NCI-H2196 treated with DMSO at 0.1 percent for 48 hours (cell line): ENCODE measurements around the gene NPAS4.
"Not testable (repeated sequence)": the region's sequence is repeated elsewhere in the genome, so short reads cannot be mapped to it uniquely, and the experiment has no call there.

Experiments used
- DNase-seq: peaks from one replicate; lab custom pipeline; 2025; ENCODE audit not compliant: unreplicated experiment; lab: John Stamatoyannopoulos, UW

The NPAS4 gene

DNA sequence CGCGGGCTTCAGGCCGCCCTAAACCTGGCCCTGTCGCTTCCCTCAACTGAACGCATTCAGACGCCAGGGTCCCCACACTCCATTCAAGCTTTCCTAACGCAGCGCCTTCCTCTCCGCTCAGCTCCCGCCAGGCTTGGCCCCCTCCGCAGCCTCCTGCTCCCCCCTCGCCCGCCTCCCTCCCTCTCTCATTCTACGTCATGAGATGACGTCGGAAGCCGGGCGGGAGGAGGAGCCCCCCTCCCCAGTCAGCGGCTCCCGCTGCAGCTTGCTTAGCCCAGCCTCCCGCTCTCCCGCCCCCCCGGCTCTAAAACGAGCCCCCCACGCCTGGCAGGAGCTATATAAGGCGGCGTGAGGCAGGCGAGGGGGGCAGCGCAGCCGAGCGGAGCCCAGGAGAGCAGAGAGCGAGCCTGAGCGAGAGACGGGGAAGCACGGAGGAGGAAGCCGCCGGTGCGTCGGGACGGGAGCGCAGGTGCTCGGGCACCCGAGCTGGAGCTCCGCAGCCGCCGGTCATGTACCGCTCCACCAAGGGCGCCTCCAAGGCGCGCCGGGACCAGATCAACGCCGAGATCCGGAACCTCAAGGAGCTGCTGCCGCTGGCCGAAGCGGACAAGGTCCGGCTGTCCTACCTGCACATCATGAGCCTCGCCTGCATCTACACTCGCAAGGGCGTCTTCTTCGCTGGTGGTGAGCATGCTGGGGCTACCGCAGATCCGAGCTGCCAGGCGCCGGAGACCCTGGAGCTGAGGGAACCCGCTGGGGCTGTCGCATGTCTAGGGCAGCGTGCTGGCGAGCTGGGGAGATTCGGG, at the start of gene NPAS4:
Gene NPAS4 (plus strand): TSS at position 365 of the 806 bp plus-strand sequence. CDS start 145 bp downstream, at position 510.
- DNase-seq: no peak

DNA sequence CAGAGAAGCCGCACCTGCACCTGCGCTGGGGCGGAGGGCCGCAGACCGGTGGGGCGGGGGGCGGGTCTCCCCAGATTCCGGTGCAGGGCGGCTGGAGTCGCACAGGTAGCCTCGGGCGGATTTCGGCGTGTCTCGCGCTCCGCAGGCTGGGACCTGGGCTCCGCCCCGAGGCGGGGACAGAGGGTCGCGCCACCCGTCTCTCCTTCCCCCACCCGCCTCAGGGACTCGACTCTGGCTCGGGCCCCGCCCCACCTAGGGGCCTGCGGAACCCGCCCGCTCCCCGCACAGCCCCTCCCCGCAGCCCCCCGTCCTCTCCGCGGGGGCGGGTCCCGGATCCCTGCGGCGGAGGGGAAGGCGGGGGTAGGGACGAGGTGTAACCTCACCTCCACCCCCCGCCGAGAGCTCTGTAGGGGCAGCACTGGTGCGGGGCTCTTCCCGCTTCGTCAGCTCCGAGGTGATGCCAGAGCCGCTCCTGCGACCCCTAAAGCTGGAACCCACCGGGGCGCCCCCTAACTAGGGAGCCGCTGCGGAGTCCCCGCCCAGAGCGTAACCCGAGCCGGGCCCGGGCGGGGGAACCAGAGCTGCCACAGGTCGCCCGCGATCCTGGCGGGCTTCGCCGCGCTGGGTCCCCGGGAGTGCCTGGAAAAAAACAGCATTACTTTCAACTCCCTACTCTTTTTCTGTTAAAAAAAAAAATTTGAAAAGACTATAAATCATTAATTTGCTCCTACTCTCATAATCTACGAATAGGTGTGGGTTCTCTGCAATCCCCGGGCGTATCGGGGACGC, 49.0 kb upstream of the NPAS4 start, which contains the start of gene SLC29A2:
Gene SLC29A2 (minus strand): TSS at position 134 of the 789 bp plus-strand sequence. CDS start 169 bp downstream, outside the sequence.
- DNase-seq: peak; percentile 80

DNA sequence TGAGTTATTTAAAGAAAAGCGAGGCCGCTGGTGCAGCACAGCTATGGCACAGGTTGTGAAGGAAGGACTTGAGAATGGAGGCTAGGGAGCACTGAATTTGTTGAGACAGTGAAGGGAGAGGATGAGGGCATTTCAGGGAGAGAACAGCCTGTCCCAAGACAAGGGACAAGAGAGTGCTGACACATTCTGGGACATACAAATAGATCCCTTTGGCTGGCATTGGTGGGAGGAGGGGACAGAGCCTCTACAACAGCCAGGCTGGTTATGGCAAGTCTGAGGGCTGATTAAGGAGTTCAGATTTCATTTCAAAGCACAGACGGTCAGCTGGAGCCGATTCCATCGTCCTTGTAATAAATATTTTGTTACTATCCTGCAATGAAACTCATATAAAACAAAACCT, 47.6 kb upstream of the NPAS4 start:
- peak; percentile 27 for DNase-seq

DNA sequence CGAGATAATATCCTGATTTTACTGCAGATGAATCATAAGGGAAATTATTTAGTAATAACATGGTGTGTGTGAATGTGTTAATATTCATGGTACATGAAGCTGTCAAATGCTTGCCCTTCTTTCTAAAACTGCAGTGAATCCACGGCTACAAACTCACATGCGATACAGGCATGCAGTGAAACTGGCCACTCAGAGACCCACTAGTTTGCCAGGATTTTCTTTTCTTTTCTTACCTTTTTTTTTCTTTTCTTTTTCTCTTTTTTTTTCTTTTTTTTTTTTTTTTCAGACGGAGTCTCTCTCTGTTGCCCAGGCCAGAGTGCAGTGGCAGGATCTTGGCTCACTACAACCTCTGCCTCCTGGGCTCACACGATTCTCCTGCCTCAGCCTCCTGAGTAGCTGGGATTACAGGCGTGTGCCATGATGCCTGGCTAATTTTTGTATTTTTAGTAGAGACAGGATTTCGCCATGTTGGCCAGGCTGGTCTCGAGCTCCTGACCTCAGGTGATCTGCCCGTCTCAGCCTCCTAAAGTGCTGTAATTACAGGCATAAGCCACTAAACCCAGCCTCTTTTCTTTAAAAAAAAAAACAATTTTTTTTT, 47.0 kb upstream of the NPAS4 start:
- not testable (repeated sequence) for DNase-seq

DNA sequence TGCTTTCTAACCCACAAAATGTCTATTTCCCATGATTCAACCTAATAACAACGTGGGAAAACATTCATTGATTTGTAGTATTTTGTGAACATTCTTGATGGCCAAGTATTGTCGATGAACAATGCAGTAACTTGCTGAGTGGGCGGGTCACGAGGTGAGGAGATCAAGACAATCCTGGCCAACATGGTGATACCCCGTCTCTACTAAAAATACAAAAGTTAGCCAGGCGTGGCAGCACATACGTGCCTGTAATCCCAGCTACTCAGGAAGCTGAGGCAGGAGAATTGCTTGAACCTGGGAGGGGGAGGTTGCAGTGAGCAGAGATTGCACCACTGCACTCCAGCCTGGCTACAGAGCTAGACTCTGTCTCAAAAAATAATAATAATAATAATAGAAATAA, 40.6 kb upstream of the NPAS4 start:
- DNase-seq: not testable (repeated sequence)

DNA sequence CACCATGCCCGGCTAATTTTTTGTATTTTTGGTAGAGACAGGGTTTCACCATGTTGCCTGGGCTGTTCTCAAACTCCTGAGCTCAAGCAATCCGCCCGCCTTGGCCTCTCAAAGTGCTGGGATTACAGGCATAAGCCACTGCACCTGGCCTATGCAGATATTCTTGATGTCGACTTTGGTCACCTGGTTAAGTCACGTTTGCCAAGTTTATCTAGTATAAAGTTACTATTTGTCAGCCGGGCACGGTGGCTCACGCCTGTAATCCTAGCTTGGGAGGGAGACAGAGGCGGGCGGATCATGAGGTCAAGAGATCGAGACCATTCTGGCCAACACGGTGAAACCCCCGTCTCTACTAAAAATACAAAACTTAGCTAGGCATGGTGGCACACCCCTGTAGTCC, 36.5 kb upstream of the NPAS4 start:
- peak; percentile 32 for DNase-seq

DNA sequence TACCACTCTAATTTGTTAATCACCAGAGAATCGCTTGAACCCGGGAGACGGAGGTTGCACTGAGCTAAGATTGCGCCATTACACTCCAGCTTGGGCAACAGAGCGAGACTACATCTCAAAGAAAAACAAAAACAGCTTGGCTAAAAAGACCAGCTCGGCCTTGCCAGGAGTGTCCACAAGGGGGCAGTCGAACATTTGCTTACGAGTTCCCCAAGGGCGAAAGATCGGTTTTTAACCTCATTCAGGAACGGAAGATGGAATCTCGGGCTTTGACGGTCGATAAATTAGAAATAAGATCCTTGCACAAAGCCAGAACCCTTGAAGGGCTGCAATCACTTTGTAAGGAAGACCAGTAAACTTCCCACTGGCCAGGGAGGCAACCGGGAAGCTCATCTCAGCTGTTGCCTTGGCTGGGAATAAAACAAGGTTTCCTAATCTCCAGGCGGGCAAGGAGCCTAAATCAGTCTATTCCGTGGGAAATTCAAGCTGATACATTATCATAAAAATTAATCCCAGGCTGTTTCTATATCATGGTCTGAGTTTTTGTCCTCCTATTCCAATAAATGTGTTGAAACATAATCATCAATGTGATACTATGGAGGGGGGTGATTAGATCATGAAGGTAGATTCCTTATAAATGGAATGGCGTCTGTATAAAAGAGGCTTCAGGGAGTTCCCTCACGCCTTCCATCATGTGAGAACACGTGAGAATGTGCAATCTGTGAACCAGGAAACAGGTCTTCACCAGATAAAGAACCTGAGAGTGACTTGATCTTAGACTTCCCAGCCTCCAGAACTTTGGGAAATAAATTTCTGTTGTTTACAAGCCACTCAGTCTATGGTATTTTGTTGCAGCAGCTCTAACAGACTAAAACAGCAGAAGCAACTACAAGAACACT, 34.4 kb upstream of the NPAS4 start:
- peak; percentile 61 for DNase-seq

DNA sequence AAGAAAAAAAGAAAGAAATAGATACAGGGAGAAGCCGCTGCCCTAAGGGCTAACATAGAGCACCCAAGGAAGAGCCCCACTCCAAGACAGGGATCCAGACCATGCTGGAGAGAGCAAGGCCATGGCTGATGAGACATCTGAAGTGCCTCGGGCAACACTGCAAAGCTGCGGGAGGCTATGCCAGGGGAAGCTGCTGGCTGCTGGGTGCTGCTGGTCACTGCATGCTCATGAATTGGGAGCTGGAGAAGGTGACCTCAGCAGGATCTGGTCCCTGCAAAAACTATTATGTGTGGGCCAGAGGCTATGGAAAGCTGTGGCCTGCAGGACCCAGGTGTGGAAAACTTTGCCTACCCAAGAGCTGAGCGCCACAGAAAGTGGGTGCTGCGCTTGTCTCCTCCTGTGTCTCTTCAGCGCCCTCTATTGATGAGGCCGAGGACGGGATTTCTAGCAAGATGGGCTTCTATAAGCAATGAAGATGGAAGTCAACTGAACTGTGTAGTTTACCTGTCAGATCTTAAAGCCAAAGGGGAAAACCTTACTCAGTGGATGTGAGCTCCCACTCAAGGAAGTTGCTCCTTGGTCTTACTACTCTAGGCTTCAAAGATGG, 32.0 kb upstream of the NPAS4 start:
- peak; percentile 46 for DNase-seq

DNA sequence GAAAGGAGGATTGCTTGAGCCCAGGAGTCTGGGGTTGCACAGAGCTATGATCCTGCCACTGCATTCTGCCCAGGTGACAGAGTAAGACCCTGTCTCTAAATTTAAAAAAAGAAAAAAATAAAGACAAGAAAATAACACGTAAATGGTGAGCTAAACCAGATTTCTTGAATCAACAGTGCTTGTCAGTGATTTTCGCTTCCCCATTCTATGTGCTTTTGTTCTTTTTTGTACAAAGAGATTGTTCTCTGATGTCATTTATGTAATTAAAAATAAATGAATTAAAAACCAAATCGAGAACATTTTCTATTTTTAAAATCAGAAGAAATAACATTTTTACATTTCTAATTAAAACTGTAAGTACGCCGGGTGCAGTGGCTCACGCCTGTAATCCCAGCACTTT, 29.5 kb upstream of the NPAS4 start:
- no peak for DNase-seq

DNA sequence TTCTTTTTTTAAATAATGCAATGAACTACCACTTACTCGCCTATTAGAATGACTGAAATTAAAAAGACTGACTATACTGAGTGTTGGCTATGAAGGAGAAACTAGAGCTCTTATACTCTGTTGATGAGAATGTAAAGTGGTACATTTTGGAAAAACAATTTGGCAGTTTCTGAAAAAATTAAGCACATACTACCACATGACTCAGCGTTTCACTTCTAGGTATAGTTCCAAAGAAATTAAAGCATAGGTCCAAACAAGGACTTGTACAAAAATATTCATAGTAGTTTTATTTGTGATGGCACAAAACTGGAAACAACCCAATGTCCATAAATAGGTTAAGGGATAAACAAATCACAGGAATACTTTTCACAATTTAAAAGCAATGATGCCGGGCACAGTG, 26.9 kb upstream of the NPAS4 start:
- no peak for DNase-seq

DNA sequence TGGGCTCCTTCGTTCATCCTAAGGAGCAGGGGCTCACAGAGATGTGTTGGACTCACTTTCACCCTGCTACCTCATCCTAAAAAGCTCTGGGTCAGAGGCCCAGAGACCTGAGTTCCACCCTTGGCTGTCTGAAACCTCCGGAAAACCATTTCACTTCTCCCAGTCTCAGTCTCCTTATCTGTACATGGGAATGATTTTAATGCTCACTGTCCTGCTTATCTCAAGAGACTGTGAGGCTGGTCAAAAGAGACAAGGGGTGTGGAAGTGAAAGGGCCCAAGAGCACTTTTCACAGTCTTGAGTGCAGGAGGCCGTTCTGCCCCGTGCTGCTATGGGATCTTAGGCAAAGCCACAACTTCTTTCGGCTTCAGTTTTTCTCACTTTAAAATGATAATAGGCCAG, 13.2 kb upstream of the NPAS4 start:
- DNase-seq: no peak

DNA sequence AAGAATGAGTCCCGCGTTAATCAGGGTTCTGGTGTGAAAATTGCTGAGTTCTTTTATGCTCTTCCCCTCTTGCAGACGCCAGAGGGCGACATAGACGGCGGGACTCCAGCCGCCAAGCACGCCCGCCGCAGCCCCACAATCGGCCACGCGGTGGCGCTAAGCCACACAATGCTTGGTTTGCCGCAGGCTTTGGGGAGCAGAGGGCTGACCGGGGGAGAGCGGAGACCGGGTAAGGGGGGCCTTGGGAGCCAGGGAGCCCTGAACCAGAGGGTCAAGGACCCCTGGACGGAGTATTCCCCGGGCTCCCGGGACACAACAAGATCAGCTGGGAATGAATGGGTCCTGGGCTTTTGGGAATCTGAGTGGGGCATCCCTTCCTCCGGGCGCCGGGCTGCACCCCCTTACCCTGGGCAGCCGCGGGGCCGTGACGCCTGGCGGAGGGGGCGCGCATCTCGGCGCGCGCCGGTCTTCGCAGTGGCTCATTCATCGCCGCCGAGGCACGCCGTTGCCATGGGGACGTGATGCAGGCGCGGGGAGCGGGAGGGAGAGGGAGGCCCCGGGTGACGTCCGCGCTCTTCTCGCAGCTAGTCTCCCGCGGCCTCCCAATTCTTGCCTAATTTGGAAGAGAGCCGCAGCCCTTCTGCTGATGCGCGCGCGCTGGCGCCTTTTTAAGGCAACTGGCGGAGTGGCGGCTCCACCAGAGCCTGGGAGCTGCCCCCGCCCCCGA, 12.2 kb upstream of the NPAS4 start:
- peak; percentile 90 for DNase-seq

DNA sequence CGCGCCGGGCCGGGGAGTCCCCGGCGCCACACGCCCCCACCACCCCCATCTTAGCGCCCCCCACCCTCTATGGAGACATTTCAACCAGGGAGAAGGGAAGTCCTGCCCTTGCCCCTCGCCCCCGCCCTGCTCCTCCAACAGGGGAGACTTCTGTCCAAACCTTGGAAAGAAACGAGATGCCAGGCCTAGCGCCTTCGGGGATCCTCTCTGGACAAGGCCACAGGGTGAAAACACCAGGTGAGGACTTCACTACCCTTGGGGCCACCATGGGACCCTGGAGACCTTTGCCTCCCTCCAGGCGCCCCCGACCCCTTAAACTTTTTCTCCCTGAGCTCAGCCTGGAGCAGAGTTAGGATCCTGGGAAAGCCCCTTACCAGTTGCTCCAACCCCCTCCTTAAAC, 11.6 kb upstream of the NPAS4 start:
- DNase-seq: no peak

DNA sequence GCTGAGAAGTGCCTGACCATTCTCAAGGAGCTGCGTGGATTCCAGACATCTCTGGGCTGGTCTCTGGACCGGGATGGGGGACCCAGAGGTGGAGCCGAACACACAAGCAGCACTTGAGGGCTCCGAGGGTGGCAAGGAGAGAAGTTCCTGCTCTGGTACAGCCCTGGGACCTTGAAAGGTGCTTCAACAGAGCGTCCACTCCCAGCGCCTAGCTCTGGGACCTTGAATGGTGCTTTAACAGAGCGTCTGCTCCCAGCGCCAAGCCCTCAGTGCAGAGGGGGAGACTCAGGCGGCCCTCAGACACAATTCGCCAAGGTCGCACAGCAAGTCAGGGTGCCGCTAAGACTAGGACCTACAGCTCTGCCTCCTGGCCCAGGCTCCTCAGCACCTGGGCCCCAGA, 10.6 kb upstream of the NPAS4 start:
- no peak for DNase-seq

DNA sequence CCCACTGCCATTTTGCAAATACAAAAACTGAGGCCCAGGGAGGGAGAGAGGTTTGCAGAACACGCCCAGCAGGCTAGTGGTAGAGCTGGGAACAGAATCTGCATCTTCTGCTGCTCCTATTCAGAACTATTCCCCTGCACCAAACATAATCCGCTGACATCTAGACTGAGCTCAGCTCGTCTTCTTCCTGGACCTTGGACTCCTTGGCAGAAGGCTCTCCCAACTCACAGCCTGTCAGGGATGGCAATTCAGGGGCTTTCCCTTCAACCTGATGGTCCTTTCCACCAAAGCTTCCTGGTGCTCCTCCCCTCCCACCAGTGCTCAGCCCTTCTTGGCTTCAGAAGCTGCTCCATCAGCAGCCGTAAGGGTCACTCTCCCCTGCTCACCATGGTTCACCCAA, 9.5 kb upstream of the NPAS4 start:
- DNase-seq: no peak

DNA sequence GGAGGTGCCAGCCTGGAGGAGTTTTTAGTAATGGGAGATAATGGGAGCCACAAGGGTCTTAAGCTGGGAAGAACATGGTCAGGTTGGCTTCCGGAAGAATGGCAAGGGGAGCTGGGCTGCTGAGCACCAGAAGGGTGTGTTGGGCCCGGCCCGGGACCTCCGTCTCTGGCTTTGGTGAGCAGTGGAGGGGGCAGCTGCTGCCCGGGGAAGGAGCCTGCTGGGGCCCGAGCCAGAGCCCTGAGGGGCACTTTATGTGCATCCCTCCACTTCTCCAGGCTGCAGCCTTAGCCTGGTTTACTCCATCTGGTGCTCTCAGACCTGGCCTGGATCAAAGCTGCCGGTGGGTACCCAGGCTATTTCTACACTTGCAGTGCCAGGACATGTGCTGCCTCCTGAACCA, 8.7 kb upstream of the NPAS4 start:
- DNase-seq: no peak

DNA sequence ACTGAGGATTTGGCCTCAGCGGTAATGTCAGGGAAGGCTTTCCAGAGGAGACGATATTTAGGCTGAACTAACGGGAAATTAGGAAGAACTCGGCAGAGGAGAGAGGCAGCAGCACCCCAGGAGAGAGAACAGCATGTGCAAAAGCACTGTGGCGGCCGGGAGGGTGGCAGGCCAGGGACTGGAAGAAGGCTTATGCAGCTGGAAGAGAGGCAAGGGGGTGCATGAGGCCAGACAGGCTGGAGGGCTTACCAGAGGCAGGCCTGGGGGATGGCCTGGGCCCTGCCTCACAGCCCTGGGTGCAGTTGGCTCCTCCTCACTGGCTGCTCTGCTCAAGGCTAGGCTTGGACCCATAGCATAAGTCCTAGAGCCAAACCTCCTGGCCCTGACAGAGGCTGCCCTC, 7.7 kb upstream of the NPAS4 start:
- no peak for DNase-seq

DNA sequence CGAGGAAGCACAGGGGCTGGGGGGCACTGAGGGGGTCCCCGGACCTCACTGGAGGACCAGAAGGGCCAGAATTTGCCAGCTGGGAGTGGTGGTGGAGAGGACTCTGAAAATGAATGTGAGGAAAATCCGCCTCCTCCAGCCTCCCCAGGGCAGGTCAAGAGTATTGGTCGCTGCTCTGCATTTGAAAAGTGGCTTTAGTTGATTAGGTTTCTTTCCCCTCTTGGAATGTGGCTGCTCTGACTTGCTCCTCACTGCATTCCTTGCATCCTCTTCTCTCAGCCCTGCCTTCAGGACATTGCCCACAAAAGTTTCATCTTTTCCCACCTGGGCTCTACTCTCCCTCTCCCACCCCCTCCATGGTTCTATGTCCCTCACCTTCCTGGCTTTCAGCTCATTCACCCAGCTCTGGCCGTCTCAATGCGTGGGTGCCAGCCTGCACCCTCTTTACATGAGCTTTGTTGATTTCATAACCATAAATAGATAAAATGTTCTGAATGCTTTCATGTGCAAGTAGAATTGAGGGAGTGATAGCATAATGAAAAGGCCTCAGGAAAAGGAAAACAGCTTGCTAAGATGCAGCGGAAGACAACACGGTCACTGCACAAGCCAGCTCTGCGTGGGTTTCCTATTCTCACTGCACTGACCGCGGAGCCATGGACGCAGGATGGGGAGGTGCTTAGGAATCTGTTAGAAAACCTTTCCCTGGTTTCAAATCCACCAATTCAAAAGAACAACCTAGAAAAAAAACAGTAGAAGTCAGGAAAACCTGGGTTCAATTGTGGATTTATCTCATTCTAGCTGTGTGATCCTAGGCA, 6.5 kb upstream of the NPAS4 start:
- DNase-seq: no peak

DNA sequence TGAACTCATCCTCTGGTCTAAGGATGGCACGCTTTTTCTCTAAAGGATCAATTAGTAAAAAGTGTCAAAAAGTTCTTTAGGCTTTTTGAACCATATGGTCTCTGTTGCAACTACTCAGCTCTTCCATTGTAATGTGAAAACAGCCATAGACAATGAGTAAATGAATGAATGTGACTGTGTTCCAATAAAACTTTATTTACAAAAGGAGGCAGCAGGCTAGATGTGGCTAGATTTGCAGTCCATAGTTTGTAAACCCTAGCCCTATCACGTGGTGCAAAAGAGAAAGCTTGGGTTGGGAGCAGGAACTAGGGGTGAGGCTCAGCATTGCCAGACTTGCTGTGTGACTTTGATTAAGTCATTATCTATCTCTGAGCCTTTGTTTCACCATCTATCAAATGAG, 5.4 kb upstream of the NPAS4 start:
- no peak for DNase-seq
